MCF 10A (cell line): ENCODE results near the gene HABP4. TPM values are rescaled to one million over a fixed set of nuclear protein-coding genes. Genes with fewer than 3 reads are reported as not detected.
"Not testable (repeated sequence)": the region's sequence is repeated elsewhere in the genome, so short reads cannot be mapped to it uniquely, and the experiment has no call there.

Source experiments
- BruUV-seq: library from RNA; stranded (reverse); fragments of 400-500 nt; replicated peaks from 2 replicates; lab custom pipeline; 2021; lab: Mats Ljungman, UMichigan
- CTCF ChIA-PET: fragments of 300-600 bp; sonication (Branson Sonifier 250); formaldehyde crosslinking; extraction: SDS; loops from one replicate; lab custom pipeline; 2021; ENCODE audit warnings: antibody characterized with exemption, inconsistent platforms; lab: Yijun Ruan, JAX
- POLR2A ChIA-PET: fragments of 300-600, 350-650 bp; sonication (Branson Sonifier 250); formaldehyde crosslinking; extraction: SDS; loops from one replicate; lab custom pipeline; 2020; ENCODE audit warnings: antibody characterized with exemption, inconsistent platforms; lab: Yijun Ruan, JAX
- DNase-seq: peaks from one replicate; pipeline ENCODE4 v3.0.0-alpha.2; 2018; ENCODE audit not compliant: unreplicated experiment
- H3K27ac Mint-ChIP-seq: one replicate; pipeline ENCODE4 v1.8.0; 2022; ENCODE audit warnings: mild to moderate bottlenecking, low read depth, mixed read lengths; ENCODE audit not compliant: unreplicated experiment
- H3K27me3 Mint-ChIP-seq: one replicate; pipeline ENCODE4 v1.8.0; 2022; ENCODE audit warnings: mixed read lengths; ENCODE audit not compliant: insufficient read depth, unreplicated experiment
- H3K36me3 Mint-ChIP-seq: one replicate; pipeline ENCODE4 v1.8.0; 2022; ENCODE audit warnings: mild to moderate bottlenecking, moderate library complexity, mixed read lengths; ENCODE audit not compliant: insufficient read depth, unreplicated experiment
- H3K4me1 Mint-ChIP-seq: one replicate; pipeline ENCODE4 v1.8.0; 2022; ENCODE audit warnings: mixed read lengths; ENCODE audit not compliant: insufficient read depth, unreplicated experiment
- H3K4me3 Mint-ChIP-seq: one replicate; pipeline ENCODE4 v1.8.0; 2022; ENCODE audit warnings: mild to moderate bottlenecking, moderate library complexity, mixed read lengths; ENCODE audit not compliant: unreplicated experiment
- H3K9me3 Mint-ChIP-seq: one replicate; pipeline ENCODE4 v1.8.0; 2022; ENCODE audit warnings: mixed read lengths; ENCODE audit not compliant: unreplicated experiment
- intact Hi-C: fragments of 100-400 bp; cut with micrococcal nuclease; formaldehyde crosslinking; loops from 2 replicates; pipeline ENCODE4 v1.14.1; 2022
- total RNA-seq: library from RNA; stranded (reverse); gene quantifications from 2 replicates; pipeline ENCODE4 v1.2.3, GENCODE V29; 2022
- TF ChIP-seq, protein P1 (sequence below): fragments of 200-600 bp; IDR thresholded peaks from one replicate; pipeline ENCODE4 v1.8.0; 2022; ENCODE audit warnings: antibody characterized with exemption, mild to moderate bottlenecking; ENCODE audit not compliant: unreplicated experiment

Gene HABP4
- total RNA-seq, 1 experiment from 2014 or later, result 4.3 TPM

DNA sequence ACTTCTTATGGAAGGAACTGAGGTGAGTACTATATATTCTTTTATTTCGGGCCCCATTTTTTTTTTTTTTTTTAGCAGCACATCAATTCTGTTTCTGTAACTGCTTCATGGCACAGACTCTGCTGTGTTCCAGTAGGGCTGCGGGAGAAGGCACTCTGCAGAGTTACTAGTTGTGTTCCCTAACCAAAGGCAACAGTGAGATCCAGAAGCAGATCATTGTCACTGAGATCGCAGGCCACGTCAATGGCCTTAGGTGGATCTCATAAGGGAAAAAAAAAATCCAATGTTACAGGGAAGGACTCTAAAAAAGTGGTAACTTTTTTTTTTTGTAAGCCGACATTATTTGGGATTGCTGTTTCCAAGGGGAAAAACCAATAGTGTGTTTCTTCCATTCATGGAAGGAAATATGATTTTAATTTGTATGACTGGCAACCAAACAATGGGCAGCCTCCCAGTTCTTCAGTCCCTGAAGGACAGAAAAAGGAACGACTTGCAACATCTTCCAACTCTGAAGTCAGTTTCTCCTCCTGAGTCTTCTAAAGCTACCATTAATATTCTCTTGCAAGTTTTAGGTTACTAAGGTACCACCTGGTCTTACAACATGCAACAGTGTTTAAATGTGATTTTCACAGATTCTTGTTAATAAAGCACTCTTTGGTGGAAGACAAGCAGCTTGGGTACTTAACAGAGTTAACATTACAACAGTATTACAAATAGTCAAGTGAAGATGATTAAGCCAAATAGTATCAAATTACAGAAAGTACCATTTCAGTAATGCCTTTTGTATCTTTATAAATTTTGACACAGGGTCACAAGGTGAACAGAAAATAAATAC, 52.8 kb downstream of the HABP4 start:
- CTCF ChIA-PET, result no interaction called here
- H3K4me1 Mint-ChIP-seq, result no peaks in the 10 kb centered on the region
- TF ChIP-seq, protein P1, sequence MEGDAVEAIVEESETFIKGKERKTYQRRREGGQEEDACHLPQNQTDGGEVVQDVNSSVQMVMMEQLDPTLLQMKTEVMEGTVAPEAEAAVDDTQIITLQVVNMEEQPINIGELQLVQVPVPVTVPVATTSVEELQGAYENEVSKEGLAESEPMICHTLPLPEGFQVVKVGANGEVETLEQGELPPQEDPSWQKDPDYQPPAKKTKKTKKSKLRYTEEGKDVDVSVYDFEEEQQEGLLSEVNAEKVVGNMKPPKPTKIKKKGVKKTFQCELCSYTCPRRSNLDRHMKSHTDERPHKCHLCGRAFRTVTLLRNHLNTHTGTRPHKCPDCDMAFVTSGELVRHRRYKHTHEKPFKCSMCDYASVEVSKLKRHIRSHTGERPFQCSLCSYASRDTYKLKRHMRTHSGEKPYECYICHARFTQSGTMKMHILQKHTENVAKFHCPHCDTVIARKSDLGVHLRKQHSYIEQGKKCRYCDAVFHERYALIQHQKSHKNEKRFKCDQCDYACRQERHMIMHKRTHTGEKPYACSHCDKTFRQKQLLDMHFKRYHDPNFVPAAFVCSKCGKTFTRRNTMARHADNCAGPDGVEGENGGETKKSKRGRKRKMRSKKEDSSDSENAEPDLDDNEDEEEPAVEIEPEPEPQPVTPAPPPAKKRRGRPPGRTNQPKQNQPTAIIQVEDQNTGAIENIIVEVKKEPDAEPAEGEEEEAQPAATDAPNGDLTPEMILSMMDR, result no peak
- H3K27ac Mint-ChIP-seq, result no peak overlapping the region
- H3K36me3 Mint-ChIP-seq, result peaks cover 4% of the 10 kb centered on the region
- no peak for DNase-seq
- no TSS peak for BruUV-seq
- H3K4me3 Mint-ChIP-seq, result no peak overlapping the region
- intact Hi-C loops, result no loop called here
- H3K27me3 Mint-ChIP-seq, result no peaks in the 10 kb centered on the region
- H3K9me3 Mint-ChIP-seq, result no peaks in the 10 kb centered on the region
- POLR2A ChIA-PET, result no interaction called here

GRCh38 chr9:96503374-96503748, 53.4 kb downstream of the HABP4 start:
- H3K4me1 Mint-ChIP-seq, H3K27me3 Mint-ChIP-seq, DNase-seq, H3K4me3 Mint-ChIP-seq, H3K27ac Mint-ChIP-seq, H3K9me3 Mint-ChIP-seq, POLR2A ChIA-PET, intact Hi-C loops, BruUV-seq, CTCF ChIA-PET, H3K36me3 Mint-ChIP-seq: not testable (repeated sequence)

DNA sequence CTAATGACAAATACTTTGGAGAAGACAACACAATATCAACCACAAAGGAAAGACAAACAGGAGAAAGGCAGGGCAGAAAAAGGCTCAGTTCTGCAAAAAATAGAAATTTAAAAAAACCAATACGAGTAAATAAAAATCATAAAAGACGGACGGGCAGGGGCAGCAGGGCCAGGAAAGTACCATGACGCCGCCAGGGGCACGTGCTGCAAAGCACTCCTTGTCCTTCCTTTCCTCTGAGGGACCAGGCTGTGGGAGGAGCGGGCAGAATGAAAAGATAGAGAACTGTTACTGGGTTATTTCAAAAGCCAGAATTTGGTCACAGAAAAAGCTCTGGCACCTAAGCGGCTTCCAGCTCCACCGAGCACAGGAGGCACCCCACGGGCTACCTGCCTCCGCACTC, 53.9 kb downstream of the HABP4 start:
- DNase-seq, result no peak
- TF ChIP-seq, protein P1, result no peak
- ChIA-PET POLR2A (no interaction called here), CTCF (interaction anchor here (0.6 to 1.2 kb wide), 2 partner anchors 30 to 31 kb away, joined by 3 read pairs; no protein-coding TSS in a partner anchor)
- Mint-ChIP-seq H3K4me3 (no peak overlapping the region), H3K9me3 (no peaks in the 10 kb centered on the region), H3K27me3 (no peaks in the 10 kb centered on the region), H3K36me3 (peaks cover 10% of the 10 kb centered on the region), H3K27ac (no peak overlapping the region), H3K4me1 (no peaks in the 10 kb centered on the region)
- no TSS peak for BruUV-seq
- intact Hi-C loops, result no loop called here

DNA sequence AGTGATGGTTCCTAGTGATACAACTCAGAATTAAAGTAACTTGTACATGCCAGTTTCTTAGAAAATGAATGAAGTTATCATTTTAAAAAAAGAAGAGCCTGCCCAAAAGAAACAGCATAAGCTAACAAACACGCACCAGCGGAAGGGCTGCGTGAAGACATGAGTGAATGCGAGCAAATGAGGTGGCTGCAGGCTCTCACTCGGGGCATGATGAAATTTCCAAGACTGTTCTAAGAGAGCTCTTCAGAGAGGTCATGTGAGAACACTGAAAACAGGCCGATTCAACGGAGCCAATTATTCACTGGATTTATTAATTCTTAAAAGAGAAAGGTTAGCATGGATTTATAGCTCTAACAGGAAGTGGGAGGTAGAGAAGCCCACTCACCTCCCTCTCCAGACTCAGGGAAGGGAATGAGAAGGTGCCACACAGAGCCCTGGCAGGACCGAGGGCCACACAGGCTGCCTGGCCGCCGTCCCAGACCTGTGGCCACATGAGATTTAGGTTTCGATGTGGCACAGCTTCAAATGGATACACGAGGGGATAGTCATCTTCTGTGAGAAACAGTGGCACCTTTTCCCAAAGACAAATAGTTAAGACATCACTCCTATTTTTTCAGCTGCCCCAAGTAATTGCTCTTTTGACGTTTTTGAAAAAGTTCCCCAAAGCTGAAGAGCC, 55.5 kb downstream of the HABP4 start:
- H3K27me3 Mint-ChIP-seq, result no peaks in the 10 kb centered on the region
- intact Hi-C loops, result no loop called here
- BruUV-seq, result no TSS peak
- TF ChIP-seq, protein P1, result no peak
- CTCF ChIA-PET, result interaction anchor here (0.6 kb wide), 2 partner anchors 145 to 215 kb away, joined by 3 read pairs; no protein-coding TSS in a partner anchor
- peaks cover 10% of the 10 kb centered on the region for H3K36me3 Mint-ChIP-seq
- no peak for DNase-seq
- H3K9me3 Mint-ChIP-seq, result no peaks in the 10 kb centered on the region
- H3K4me3 Mint-ChIP-seq, result no peak overlapping the region
- POLR2A ChIA-PET, result no interaction called here
- no peaks in the 10 kb centered on the region for H3K4me1 Mint-ChIP-seq
- H3K27ac Mint-ChIP-seq, result no peak overlapping the region
